ENCODE measurements around the gene MED22.

DNA sequence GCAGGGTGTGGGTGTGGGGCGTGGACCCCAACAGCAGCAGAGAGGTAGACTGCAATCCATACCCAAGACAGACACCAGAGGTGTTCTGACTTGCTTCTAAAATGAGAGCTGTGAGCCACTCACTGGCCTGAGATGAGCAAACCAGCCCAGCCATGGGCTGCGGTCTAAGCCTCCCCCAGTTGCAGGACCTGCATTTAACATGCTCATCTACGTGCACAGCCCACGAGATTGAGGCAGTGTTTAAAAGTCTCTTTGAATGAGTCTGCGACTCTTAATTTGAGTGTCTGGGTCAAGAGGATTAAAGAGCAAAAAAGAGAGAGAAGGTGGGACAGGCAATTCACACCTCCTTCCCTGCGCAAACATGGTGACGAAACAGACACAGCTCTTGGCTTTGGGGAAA lies 22.0 kb upstream of the MED22 start:
- TF ChIP-seq, protein P1, sequence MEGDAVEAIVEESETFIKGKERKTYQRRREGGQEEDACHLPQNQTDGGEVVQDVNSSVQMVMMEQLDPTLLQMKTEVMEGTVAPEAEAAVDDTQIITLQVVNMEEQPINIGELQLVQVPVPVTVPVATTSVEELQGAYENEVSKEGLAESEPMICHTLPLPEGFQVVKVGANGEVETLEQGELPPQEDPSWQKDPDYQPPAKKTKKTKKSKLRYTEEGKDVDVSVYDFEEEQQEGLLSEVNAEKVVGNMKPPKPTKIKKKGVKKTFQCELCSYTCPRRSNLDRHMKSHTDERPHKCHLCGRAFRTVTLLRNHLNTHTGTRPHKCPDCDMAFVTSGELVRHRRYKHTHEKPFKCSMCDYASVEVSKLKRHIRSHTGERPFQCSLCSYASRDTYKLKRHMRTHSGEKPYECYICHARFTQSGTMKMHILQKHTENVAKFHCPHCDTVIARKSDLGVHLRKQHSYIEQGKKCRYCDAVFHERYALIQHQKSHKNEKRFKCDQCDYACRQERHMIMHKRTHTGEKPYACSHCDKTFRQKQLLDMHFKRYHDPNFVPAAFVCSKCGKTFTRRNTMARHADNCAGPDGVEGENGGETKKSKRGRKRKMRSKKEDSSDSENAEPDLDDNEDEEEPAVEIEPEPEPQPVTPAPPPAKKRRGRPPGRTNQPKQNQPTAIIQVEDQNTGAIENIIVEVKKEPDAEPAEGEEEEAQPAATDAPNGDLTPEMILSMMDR (IDR thresholded peaks at IDR 0.05; ENCODE audit: insufficient read depth, low read length, poor library complexity, severe bottlenecking): no peak
- TF ChIP-seq EZH2phosphoT487 (conservative IDR thresholded peaks at IDR 0.05; ENCODE audit: low read length): no peak

Data from SU-DHL-6 (cell line).